NCI-H524 treated with DMSO at 0.1 percent for 48 hours (cell line): Measurements from ENCODE around the gene FIBIN.
"Not testable (repeated sequence)": the region's sequence is repeated elsewhere in the genome, so short reads cannot be mapped to it uniquely, and the experiment has no call there.

Experiments
- DNase-seq: peaks from one replicate; lab custom pipeline; 2025; lab: John Stamatoyannopoulos, UW

The FIBIN gene

DNA sequence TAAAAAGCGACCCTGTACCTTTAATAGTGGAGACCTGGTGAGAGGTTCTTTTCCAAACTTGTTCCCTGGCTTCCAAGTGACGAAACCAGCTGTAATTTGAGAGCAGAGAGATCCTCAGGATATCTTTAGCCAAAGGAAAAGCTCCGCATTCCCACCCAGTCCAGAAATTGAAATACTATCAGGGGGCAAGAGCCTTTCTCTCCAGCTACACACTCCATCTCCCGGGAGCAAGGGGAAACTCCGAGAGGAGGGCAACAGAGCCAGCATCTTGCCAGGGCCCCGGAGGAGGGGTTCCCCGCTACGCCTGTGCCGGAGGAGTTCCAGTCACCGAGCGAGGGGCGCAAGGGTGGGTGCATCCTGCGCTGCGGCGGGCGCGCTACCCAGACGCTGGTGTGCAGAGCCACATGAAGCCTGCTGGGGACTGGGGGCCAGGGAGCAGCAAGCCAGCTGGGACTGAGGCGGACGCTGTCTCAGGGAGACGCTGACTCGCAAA, at the start of gene FIBIN:
Gene FIBIN (plus strand): TSS at position 148 of the 493 bp plus-strand sequence. CDS start 415 bp downstream, outside the sequence.
- no peak for DNase-seq

DNA sequence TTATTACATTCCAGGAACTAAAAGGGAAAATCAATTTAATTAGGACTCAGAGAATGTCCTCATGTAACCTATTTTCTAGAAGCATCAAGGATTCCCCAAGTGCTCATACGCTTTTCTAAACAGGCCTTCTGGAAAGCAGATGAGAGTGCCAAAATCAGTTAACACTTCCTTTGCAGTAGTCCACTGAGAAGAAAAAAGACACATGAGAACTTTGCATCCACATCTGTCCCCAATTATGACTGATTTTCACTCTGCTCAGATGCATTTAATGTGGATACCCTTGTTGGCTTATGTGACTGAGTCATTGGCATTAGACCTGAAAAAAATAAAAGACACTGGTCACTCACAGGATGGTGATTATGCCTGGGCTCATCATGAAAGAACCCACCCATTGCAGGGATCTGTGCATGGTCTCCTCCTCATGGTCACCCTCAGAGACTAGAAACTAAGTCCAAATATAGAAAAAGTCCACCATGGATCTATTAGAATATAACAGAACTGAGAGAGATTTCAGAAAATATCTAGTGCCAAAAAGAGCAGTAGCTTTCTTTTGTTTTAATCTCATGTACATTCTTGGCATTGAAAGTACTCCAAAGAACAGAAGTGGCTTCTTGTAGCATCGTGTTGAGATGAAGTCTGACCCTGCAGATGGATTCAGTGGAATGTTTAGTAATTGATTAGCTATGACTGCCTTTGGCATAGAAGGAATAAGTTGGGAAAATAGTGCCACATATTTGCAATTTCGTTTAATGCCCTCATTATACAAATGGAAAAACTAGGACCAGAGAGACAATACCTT, 48.8 kb upstream of the FIBIN start:
- DNase-seq, result no peak

DNA sequence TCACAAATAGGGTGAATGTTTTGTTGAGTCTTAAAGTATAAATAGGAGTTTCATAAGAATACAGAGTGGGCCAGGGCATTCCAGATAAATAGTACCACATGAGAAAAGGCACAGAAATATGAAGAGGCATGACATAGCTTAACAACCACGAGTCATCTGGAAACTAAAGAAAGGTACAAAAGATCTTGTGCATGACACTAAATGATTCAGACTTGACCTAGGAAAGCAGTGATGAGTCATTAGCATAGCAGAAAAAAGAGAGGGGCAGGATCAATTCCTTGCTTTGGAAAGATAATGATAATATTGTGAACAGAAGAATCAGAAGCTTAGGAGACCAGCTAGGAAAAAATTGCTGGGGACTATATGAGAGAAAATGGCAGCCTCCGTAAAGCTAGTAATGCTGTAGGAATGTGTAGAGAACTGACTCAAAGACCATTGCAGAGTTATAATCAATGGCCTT, 47.6 kb upstream of the FIBIN start:
- DNase-seq, result no peak

DNA sequence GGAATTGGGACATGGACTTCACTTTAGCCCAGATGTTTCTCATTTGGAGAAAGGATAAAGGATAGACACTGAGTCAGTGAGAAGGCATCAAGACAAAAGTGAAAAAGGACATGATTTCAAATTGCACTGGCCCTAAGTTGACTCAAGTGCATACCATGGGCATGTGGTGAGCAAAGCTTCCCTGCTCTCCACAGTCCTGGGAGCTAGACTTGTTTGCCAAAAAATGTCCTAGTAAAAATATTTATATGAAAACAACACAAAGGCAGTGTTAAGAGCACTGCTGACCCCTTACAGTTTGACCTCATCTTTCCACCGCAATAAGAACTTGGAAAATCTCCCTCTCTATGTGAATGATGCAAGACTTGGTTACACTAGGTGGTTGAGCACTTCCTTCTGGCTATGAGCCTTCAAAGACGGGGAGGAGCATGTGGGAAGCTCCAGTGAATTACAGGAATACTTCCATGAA, 46.5 kb upstream of the FIBIN start:
- DNase-seq, result no peak

DNA sequence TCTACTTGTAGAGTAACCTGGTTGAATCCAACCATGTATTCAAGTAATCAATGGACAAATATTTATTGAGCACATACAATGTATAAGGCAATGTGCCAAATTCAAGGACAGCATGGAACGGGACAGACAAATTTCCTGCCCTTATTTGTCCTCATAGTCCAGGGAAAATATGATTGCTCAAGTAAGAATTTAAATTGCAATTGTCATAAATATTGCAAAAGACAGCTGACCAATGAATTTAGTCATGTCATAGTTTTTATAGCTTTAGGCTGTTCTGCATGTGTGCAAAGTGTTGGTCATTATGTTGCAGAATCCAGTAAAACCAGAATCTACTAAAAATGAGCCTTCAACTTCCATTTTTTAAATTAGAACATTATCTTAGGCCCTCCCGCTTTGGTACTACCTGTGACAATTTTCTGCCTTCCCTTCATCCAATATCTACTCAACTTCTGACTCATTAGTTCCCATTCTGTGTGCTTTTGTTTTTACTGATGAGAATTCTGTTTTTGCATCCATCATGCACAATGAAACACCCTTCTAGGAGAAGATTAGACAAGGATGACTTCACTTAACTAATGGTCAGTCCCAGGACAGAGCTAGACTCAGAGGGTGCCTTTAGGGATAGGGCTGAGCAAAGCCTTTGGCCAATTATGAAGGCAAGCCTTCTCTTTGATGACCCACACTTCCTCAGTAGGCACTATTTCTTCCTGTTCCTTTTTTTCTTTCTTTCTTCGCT, 45.8 kb upstream of the FIBIN start:
- no peak for DNase-seq

DNA sequence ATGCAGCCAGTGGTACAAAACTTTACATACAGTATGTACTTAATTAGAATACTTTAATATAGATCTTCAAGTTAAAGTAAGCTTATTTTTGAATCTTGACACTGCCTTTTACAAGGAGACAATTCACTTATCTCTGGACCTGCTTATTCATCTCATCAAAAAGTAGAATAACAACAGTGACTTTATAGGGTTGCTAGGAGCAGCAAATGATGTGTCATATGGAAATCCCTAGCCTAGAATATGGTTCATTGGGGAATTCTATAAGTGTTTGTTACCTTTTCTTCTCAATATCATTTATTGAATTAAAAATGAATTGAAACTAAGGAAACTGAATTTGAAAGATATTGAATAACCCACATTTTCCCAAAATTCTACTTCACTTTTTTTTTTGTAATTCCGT, 45.0 kb upstream of the FIBIN start:
- no peak for DNase-seq

DNA sequence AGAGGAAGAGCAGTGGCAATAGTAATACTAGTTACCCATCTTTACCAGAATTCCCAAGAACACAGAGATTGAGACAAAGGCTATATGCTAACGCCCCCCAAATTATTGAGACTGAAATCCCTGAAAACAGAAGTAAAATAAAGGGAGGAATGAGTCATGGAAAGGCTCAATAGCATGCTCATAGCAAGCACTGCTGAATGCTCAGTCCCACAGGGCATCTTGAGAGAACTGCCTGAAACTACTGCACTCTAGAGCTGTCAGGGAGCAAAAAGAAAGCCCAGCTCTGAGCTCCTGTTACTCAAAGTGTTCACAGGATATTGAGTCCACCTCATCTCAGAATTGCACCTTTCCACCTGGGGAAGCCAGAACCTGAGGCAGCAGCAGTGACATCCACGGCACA, 44.1 kb upstream of the FIBIN start:
- no peak for DNase-seq

DNA sequence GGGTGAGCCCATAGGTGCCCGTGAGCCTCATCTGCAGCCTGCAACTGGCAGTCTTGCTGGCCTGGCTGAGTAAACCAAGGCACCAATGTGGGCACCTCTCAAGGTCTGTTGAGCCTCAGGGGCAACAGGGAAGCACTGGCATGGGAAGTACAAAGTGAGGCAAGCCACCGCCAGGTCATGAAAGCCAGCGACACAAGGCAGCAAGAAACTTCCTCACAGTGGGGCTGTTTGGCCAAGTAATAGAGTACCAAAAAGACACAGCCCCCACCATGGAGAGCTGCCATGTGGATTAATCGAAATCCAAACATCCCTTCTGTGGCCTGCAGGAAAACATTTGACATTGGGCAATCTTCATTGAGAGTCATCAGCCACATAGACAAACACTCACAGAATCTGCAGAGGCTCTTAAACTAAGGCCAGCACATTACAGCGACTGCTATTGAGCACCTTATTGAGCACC, 43.6 kb upstream of the FIBIN start:
- DNase-seq, result no peak

DNA sequence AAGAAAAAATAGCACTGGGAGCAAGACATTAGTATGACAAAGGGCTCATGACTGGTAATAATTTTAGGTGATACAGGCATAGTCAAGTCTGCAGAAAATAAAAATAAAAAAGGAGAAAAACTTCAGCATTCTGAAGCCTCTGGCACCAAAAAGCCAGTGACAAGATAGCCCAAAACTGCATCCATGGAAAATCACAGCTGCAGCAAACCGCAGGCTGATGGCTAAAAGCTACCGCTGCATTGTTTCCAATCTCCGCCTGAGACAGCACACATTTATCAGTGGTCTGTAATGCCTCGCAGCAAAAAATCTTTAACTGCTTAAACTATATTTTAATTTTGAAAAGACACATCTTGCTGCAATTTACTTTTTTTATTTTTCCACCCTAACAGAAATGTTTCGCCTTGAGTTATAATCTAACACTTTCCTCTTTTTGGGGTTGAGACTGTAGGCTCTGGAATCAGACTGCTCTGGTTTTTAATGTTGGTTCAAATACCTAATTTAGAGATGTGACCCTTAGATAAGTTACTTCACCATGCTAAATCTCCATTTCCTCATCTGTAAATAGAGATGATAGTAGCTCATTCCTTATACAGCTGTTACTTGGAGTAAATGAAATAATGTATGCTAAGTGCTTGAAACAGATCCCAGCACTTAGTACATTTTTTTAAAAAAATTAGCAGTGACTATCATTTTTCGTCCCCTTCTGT, 42.0 kb upstream of the FIBIN start:
- DNase-seq, result no peak

DNA sequence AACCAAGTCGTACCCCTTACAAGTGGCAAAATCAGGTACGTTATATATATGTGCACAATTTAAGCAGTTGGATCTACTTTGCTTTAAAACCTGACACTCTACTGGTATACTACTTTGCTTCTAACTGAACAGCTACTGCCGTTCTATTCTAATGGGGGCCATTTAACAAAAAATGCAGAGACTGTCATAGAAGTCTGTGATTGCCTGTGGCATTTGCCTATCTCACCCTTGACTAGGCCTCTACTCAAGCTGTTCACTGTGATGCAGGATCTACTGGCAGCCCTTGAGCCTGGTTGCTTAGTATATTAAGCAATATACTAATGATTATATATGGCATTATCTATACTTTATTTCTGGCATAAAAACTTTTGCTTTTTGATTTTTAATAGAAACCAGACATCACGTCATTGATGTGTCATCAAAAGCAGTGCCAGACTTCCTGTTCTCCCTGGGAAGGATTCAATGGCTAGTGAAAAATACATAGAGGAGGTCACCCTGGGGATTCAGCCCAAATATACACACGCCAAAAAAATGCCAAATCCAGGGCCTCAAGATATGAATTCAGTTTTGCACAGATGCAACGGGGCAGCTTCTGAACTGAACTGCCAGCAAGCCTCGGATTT, 40.0 kb upstream of the FIBIN start:
- no peak for DNase-seq

DNA sequence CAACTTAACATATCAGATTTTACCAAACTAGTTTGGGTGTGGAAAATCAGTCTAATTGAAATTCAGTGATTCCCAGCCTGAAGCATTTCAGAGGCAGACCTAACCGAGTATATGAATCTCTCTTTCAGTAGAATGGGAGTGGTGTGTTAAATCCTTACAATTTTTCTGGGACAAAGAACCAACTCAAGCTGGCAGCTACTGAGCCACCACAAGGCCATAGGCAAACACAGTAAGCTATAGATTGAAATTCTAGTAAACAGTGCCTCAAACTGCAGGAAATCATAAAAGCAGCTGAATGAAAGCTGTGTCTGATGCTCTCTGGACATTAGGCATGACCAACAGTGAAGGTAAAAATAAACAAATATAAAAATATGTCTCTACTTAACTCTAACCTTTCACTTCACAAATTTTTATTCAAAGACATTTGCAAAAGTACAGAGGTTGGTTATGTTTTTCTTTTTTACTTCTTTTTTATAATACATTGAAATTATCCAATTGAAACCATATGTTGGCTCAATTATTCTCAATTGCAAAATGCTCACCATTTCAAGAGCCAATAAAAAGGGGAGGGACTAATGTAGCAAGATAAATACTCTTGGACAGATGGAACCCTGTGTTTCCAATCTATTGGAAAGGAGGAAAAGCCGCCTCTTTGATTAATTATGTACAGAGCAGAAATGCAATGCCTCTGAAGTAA, 35.8 kb upstream of the FIBIN start:
- DNase-seq, result no peak

DNA sequence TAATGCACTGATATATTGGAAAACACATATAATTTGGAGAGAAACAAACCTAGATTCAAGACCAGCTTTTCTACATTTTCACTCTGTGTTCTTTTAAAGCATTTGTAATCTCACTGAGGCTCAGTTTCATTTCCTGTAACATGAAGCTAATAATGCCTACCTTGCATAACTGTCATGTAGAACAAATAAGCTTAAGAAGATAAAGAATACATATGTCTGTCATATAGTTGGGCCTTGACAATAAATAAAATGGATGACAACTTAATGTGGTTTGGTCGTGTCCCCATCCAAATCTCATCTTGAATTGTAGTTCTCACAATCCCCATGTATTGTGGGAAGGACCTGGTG, 35.2 kb upstream of the FIBIN start:
- DNase-seq, result no peak

DNA sequence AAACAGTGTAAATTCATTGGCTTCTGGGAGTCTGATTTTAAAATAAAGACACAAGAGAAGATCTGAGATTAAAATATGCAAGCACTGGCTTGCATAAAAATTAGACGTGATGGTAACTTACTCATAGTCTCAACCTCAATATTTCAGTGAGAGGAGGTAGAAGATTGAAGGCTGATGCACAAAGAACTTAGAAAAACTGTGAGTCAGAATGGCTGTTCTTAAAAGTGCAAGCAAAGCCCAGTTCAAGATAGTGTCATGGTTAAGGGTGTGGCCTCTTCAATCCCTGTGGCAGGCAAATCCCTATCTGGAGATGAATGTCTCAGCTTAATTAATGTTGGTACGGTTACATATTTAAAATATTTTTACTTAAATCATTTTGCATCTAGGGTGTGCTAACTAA, 33.6 kb upstream of the FIBIN start:
- DNase-seq, result no peak

DNA sequence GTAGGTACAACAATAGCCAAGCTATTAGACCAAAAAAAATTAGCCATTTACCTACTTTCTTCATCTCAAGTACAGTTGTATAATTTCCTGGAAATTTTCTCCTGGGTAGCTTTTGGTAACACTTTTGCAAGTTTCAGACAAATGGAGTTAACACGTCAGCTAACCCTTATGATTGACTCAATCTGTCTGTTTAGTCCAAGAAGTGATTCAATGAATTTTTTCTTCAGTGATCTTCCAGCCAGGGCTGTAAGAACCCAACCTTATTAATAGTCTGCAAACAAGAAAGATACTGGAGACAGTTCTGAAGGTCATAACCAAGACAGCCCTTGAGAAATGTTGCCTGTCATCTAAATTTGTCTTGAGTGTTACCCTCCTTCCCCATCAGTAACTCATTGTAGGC, 30.1 kb upstream of the FIBIN start:
- no peak for DNase-seq

DNA sequence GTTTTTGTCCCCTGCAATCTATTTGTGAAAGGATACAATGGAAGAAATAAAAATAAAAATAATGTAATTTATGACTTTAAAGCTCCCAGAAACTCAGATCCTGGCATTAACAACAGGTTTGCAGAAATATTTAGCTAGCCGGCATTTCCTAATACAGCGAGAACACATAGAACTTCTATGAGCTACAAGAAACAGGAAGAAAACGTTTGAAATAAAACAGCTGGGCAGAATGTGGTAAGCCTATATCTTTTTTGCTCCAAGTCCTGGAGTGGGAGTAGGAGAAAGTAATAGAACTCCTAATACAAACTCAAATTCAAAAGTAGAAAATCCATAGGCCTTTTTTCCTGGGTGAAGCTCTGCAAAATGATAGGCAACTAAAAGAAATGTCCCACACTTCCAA, 29.6 kb upstream of the FIBIN start:
- no peak for DNase-seq

DNA sequence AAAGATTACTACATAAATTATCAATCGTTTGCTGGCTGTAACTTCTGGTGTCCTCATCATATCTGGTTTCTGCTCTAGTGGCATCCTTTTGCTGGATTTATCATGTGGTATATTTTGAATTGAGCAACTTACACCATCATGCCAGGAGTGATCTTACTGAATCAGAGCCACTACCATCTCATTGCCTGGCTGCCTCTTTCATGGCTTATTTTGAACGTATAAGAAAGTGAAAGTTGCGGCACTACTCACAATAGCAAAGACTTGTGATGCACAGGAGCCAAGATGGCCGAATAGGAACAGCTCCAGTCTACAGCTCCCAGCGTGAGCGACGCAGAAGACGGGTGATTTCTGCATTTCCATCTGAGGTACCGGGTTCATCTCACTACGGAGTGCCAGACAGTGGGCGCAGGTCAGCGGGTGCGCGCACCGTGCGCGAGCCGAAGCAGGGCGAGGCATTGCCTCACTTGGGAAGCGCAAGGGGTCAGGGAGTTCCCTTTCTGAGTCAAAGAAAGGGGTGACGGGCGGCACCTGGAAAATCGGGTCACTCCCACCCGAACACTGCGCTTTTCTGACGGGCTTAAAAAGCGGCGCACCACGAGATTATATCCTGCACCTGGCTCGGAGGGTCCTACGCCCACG, 28.9 kb upstream of the FIBIN start:
- DNase-seq, result not testable (repeated sequence)

DNA sequence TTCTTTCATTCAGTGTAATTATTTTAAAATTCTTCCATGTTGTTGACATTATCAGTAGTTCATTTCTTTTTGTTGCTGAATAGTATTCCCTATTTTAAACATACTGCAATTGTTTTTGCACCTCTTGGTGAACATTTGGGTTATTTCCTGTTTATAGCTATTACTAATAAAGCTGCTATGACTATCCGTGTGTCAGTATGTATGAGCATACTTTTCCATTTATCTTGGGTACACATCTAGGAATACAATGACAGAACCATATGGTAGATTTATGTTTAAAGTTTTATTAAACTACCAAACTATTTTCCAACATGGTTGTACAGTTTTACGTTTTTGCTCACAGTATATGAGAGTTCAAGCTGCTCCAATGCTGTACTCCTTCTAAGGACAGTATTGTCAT, 22.0 kb upstream of the FIBIN start:
- DNase-seq, result no peak

DNA sequence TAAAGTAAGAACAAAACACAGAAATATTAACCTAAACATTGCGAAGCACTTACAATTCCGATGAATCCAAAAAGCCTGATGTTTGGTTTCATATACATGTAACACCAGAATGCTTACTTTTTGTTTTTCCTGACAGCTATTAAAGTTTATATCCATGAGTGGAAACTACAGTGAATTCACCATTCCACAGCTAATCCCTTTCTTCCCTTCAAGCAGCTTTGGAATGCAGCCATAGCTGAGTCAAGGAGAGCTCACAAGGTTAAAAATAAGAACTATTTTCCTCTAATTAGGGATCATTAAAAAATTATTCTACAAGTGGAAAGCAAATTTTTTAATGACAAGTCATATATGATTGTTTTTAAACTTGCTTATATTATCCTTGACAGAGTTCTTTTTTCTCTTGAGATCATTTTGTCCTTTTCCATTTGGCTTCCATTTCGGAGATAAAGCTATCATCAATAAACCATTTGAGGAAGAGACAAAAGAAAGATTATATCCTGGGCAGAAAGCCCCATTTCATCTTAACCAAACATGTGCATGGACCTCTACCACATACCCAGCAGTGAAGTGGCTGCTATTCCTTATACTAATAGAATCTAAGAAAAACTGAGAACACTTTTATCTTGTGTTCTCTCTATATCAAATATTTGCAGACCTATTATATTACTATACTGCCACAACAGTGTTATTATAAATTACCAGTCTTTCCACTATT, 19.7 kb upstream of the FIBIN start:
- DNase-seq, result no peak

DNA sequence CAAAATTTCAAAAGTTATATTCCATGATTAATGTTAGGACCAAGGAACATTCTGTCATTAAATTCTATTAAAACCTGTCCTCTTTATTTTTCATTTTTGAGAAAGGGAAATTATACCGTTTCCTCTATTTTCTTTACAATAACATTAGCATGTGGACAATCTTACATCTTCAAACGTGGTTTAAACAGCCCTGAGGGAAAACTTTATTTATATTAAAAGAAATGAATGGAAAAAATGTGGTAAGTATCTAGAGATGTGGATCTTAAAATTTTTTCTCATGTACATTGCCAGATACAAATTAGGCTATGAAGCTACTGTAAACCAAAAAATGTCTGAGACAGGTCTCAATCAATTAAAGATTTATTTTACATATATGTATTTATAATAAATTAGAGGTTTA, 18.9 kb upstream of the FIBIN start:
- DNase-seq, result no peak

DNA sequence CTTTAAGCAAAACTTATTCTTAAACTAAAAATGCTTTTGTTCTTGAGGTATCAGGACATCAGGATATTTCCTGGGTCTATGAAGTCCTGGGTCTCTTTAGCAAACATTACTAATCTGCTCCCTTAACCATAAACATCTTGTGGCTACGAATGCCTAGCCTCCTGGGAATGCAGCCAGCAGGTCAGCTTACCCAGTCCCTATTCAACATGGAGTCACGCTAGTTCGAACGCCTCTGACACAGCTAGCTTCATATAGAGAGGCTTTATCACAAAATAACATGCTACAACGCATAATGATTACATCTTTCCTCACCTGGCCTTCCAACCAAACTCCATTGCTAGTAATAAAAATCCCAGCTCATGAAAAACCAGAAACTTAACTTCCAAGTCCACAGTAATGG, 17.5 kb upstream of the FIBIN start:
- DNase-seq, result no peak
